ENCODE results near the gene DNASE2. TPM values are rescaled to one million over a fixed set of nuclear protein-coding genes. Genes with fewer than 3 reads are reported as not detected.

DNASE2 gene
- total RNA-seq, 1 donor from 2014 or later, result 19.7 TPM

GRCh38 chr19:12864721-12865715, 16.2 kb downstream of the DNASE2 start:
- H3K27me3 ChIP-seq (ENCODE audit: low read depth), result peaks cover 38% of the 10 kb centered on the region
- H3K4me1 ChIP-seq, result peaks cover 9% of the 10 kb centered on the region
- no peak for DNase-seq
- no peak overlapping the region for H3K4me3 ChIP-seq
- no peak for TF ChIP-seq CTCF (IDR thresholded peaks at IDR 0.05; ENCODE audit: borderline replicate concordance)
- intact Hi-C loops (cut with micrococcal nuclease), result no loop called here
- no peaks in the 10 kb centered on the region for H3K9me3 ChIP-seq (replicated peaks)
- no peaks in the 10 kb centered on the region for H3K36me3 ChIP-seq
- H3K27ac ChIP-seq (replicated peaks), result no peak overlapping the region

DNA sequence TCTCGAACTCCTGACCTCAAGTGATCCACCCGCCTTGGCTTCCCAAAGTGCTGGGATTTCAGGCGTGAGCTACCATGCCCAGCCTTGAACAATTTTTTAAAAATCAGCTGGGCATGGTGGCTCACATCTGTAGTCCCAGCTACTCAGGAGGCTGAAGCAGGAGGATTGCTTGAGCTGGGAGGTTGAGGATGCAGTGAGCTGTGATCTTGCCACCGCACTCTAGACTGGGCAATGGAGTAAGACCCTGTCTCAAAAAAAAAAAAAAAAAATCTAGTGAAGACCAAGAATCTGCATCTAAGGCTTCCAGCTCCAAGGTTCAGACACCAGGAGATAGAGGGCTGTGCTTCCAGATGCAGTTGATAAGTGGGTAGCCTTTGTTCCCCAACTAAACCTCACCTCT, 17.1 kb downstream of the DNASE2 start:
- no peak for TF ChIP-seq CTCF (IDR thresholded peaks at IDR 0.05; ENCODE audit: borderline replicate concordance)
- no peaks in the 10 kb centered on the region for H3K9me3 ChIP-seq (replicated peaks)
- no peak for DNase-seq
- H3K4me1 ChIP-seq, result peaks cover 9% of the 10 kb centered on the region
- H3K27ac ChIP-seq (replicated peaks), result no peak overlapping the region
- H3K27me3 ChIP-seq (ENCODE audit: low read depth), result peaks cover 35% of the 10 kb centered on the region
- intact Hi-C loops (cut with micrococcal nuclease), result no loop called here
- H3K36me3 ChIP-seq, result no peaks in the 10 kb centered on the region
- H3K4me3 ChIP-seq, result no peak overlapping the region

DNA sequence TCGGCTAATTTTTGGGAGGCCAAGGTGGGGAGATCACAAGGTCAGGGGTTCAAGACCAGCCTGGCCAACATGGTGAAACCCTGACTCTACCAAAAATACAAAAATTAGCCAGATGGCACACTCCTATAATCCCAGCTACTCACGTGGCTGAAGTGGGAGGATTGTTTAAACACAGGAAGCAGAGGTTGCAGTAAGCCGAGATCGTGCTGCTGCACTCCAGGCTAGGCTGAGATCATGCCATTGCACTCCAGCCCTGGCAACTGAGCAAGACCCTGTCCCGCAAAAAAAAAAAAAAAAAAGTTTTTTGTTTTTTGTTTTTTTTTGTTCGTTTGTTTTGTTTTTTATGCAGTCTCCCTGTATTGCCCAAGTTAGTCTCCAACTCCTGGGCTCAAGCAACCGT, 21.7 kb downstream of the DNASE2 start:
- Histone ChIP-seq H3K4me3 (no peak overlapping the region), H3K36me3 (no peaks in the 10 kb centered on the region), H3K27me3 (ENCODE audit: low read depth) (peaks cover 9% of the 10 kb centered on the region), H3K27ac (replicated peaks) (no peak overlapping the region), H3K4me1 (no peaks in the 10 kb centered on the region), H3K9me3 (replicated peaks) (peaks cover 28% of the 10 kb centered on the region)
- DNase-seq, result no peak
- no peak for TF ChIP-seq CTCF (IDR thresholded peaks at IDR 0.05; ENCODE audit: borderline replicate concordance)
- intact Hi-C loops (cut with micrococcal nuclease), result no loop called here

DNA sequence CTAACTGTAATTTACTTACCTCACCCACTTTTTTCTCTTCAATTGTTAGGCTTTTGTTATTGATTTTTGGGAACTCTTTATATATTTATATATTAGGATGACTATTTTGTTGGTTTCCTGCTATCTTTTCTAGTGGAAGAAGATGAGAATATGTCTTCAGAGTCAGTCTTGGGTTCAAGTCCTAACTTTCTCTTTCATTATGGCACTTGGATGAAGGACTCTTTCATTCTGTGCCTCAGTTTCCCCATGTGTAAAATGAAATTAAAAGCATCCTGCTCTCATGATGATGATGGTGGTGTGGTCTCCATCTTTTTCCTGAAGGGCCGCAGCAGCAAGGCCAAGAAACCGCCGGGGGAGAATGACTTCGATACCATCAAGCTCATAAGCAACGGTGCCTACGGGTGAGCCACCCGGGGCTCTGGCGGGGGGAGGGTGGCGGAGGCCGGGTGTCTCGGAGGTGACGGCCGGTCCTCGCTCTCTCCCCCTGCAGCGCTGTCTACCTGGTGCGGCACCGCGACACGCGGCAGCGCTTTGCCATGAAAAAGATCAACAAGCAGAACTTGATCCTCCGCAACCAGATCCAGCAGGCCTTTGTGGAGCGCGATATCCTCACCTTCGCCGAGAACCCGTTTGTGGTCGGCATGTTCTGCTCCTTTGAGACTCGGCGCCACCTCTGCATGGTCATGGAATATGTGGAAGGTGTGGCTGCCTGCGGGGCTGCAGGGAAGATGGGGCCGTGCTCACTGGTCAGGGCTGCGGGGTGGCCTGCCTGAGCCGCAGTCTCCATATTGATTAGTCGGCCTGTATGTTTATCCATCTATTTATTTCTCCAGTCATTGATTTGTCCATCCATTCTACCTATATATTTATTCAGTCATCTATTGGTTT, 23.0 kb downstream of the DNASE2 start:
- intact Hi-C loops (cut with micrococcal nuclease), result no loop called here
- H3K4me1 ChIP-seq, result no peaks in the 10 kb centered on the region
- H3K9me3 ChIP-seq (replicated peaks), result peaks cover 28% of the 10 kb centered on the region
- H3K36me3 ChIP-seq, result no peaks in the 10 kb centered on the region
- peaks cover 6% of the 10 kb centered on the region for H3K27me3 ChIP-seq (ENCODE audit: low read depth)
- no peak for DNase-seq
- H3K4me3 ChIP-seq, result no peak overlapping the region
- no peak for TF ChIP-seq CTCF (IDR thresholded peaks at IDR 0.05; ENCODE audit: borderline replicate concordance)
- no peak overlapping the region for H3K27ac ChIP-seq (replicated peaks)

DNA sequence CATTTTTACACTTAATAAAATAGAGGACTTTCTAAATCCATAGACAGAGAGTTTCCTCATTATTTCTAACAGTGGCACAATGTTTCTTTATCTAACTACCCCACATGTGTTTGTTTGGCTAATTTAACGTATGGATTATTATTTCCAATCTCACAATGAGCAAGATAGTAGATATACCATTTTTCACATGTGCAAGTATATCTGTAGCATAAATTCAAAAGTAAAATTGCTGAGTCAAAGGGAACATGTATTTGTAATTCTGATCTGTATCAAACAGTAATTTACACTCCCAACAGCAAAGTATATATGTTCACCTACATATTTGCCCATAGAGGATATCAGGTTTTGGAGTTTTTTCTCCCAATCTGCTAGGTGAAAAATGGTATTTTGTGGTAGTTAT, 24.6 kb downstream of the DNASE2 start:
- no peak for TF ChIP-seq CTCF (IDR thresholded peaks at IDR 0.05; ENCODE audit: borderline replicate concordance)
- Histone ChIP-seq H3K9me3 (replicated peaks) (peaks cover 28% of the 10 kb centered on the region), H3K4me3 (no peak overlapping the region), H3K36me3 (no peaks in the 10 kb centered on the region), H3K27me3 (ENCODE audit: low read depth) (no peaks in the 10 kb centered on the region), H3K27ac (replicated peaks) (no peak overlapping the region), H3K4me1 (no peaks in the 10 kb centered on the region)
- intact Hi-C loops (cut with micrococcal nuclease), result no loop called here
- DNase-seq, result no peak
